T-helper 2 cell treated with Interferon-gamma antibody and Interleukin-4, amounts not matched to agents 5 μg/mL and 100 μg/mL, for 36 hours (primary cell): ENCODE results near the gene INPP5K.

Experiments
- DNase-seq: peaks from one replicate; pipeline ENCODE4 v3.0.0; 2021; ENCODE audit warnings: low spot score
- H3K27ac Mint-ChIP-seq: one replicate; pipeline ENCODE4 v1.8.0; 2021; ENCODE audit warnings: mild to moderate bottlenecking, mixed read lengths
- H3K27me3 Mint-ChIP-seq: one replicate; pipeline ENCODE4 v1.8.0; 2021; ENCODE audit warnings: low read depth, mixed read lengths
- H3K36me3 Mint-ChIP-seq: one replicate; pipeline ENCODE4 v1.8.0; 2021; ENCODE audit warnings: low read depth, mixed read lengths
- H3K4me1 Mint-ChIP-seq: one replicate; pipeline ENCODE4 v1.8.0; 2021; ENCODE audit warnings: low read depth, mixed read lengths
- H3K4me3 Mint-ChIP-seq: one replicate; pipeline ENCODE4 v1.8.0; 2022; ENCODE audit warnings: mild to moderate bottlenecking, moderate library complexity, mixed read lengths
- H3K9me3 Mint-ChIP-seq: one replicate; pipeline ENCODE4 v1.8.0; 2021; ENCODE audit warnings: mixed read lengths

Gene INPP5K

GRCh38 chr17:1478418-1478817 is 38.0 kb downstream of the INPP5K start:
- H3K4me3 Mint-ChIP-seq: no peak overlapping the region
- peaks cover 13% of the 10 kb centered on the region for H3K36me3 Mint-ChIP-seq
- no peak for DNase-seq
- H3K4me1 Mint-ChIP-seq: peaks cover 8% of the 10 kb centered on the region
- no peaks in the 10 kb centered on the region for H3K9me3 Mint-ChIP-seq
- no peaks in the 10 kb centered on the region for H3K27me3 Mint-ChIP-seq
- H3K27ac Mint-ChIP-seq: no peak overlapping the region

GRCh38 chr17:1475321-1475854 is 41.0 kb downstream of the INPP5K start:
- H3K27ac Mint-ChIP-seq: no peak overlapping the region
- H3K9me3 Mint-ChIP-seq: no peaks in the 10 kb centered on the region
- H3K27me3 Mint-ChIP-seq: no peaks in the 10 kb centered on the region
- peaks cover 8% of the 10 kb centered on the region for H3K4me1 Mint-ChIP-seq
- H3K36me3 Mint-ChIP-seq: peaks cover 7% of the 10 kb centered on the region
- no peak for DNase-seq
- no peak overlapping the region for H3K4me3 Mint-ChIP-seq

- no peak overlapping the region for H3K27ac Mint-ChIP-seq
- no peaks in the 10 kb centered on the region for H3K9me3 Mint-ChIP-seq
- H3K4me3 Mint-ChIP-seq: no peak overlapping the region
- peaks cover 8% of the 10 kb centered on the region for H3K4me1 Mint-ChIP-seq
- H3K36me3 Mint-ChIP-seq: peaks cover 10% of the 10 kb centered on the region
- no peaks in the 10 kb centered on the region for H3K27me3 Mint-ChIP-seq
- DNase-seq: no peak
Observed at GRCh38 chr17:1474402-1475189, 41.8 kb downstream of the INPP5K start.

- Mint-ChIP-seq H3K27me3 (no peaks in the 10 kb centered on the region), H3K4me3 (no peak overlapping the region), H3K9me3 (no peaks in the 10 kb centered on the region), H3K27ac (peak overlapping the region; percentile 34), H3K36me3 (peaks cover 18% of the 10 kb centered on the region), H3K4me1 (peaks cover 8% of the 10 kb centered on the region)
- peak; percentile 17 for DNase-seq
Observed at GRCh38 chr17:1473841-1474240, 42.6 kb downstream of the INPP5K start.

GRCh38 chr17:1473170-1473569 is 43.2 kb downstream of the INPP5K start:
- Mint-ChIP-seq H3K9me3 (no peaks in the 10 kb centered on the region), H3K4me3 (no peak overlapping the region), H3K27ac (no peak overlapping the region), H3K36me3 (peaks cover 23% of the 10 kb centered on the region), H3K27me3 (no peaks in the 10 kb centered on the region), H3K4me1 (peaks cover 8% of the 10 kb centered on the region)
- DNase-seq: no peak

- Mint-ChIP-seq H3K4me1 (peaks cover 8% of the 10 kb centered on the region), H3K27me3 (no peaks in the 10 kb centered on the region), H3K4me3 (no peak overlapping the region), H3K9me3 (no peaks in the 10 kb centered on the region), H3K27ac (no peak overlapping the region), H3K36me3 (peaks cover 25% of the 10 kb centered on the region)
- DNase-seq: no peak
Observed at GRCh38 chr17:1471911-1472821, 44.2 kb downstream of the INPP5K start.

- Mint-ChIP-seq H3K27me3 (no peaks in the 10 kb centered on the region), H3K36me3 (peaks cover 27% of the 10 kb centered on the region), H3K4me1 (peaks cover 8% of the 10 kb centered on the region), H3K9me3 (no peaks in the 10 kb centered on the region), H3K27ac (no peak overlapping the region), H3K4me3 (no peak overlapping the region)
- DNase-seq: no peak
Observed at GRCh38 chr17:1471490-1471889, 44.9 kb downstream of the INPP5K start.

- no peak overlapping the region for H3K27ac Mint-ChIP-seq
- peaks cover 27% of the 10 kb centered on the region for H3K36me3 Mint-ChIP-seq
- peaks cover 8% of the 10 kb centered on the region for H3K4me1 Mint-ChIP-seq
- H3K27me3 Mint-ChIP-seq: no peaks in the 10 kb centered on the region
- no peak overlapping the region for H3K4me3 Mint-ChIP-seq
- no peaks in the 10 kb centered on the region for H3K9me3 Mint-ChIP-seq
- DNase-seq: no peak
Observed at GRCh38 chr17:1470755-1471462, 45.5 kb downstream of the INPP5K start.

- Mint-ChIP-seq H3K4me3 (no peak overlapping the region), H3K36me3 (peaks cover 29% of the 10 kb centered on the region), H3K9me3 (no peaks in the 10 kb centered on the region), H3K4me1 (peaks cover 8% of the 10 kb centered on the region), H3K27me3 (no peaks in the 10 kb centered on the region), H3K27ac (no peak overlapping the region)
- no peak for DNase-seq
Observed at GRCh38 chr17:1470071-1470754, 46.2 kb downstream of the INPP5K start.

GRCh38 chr17:1469231-1469852 is 47.1 kb downstream of the INPP5K start:
- Mint-ChIP-seq H3K4me3 (no peak overlapping the region), H3K27ac (no peak overlapping the region), H3K36me3 (peaks cover 31% of the 10 kb centered on the region), H3K27me3 (peaks cover 2% of the 10 kb centered on the region), H3K9me3 (no peaks in the 10 kb centered on the region), H3K4me1 (peaks cover 8% of the 10 kb centered on the region)
- no peak for DNase-seq

GRCh38 chr17:1467898-1468492 is 48.4 kb downstream of the INPP5K start:
- peaks cover 7% of the 10 kb centered on the region for H3K27me3 Mint-ChIP-seq
- peaks cover 31% of the 10 kb centered on the region for H3K36me3 Mint-ChIP-seq
- H3K27ac Mint-ChIP-seq: no peak overlapping the region
- H3K4me1 Mint-ChIP-seq: peaks cover 6% of the 10 kb centered on the region
- no peak for DNase-seq
- no peak overlapping the region for H3K4me3 Mint-ChIP-seq
- no peaks in the 10 kb centered on the region for H3K9me3 Mint-ChIP-seq

- no peak overlapping the region for H3K27ac Mint-ChIP-seq
- peaks cover 12% of the 10 kb centered on the region for H3K4me1 Mint-ChIP-seq
- H3K9me3 Mint-ChIP-seq: no peaks in the 10 kb centered on the region
- H3K36me3 Mint-ChIP-seq: peaks cover 31% of the 10 kb centered on the region
- no peak for DNase-seq
- H3K27me3 Mint-ChIP-seq: peaks cover 12% of the 10 kb centered on the region
- H3K4me3 Mint-ChIP-seq: no peak overlapping the region
Observed at GRCh38 chr17:1467258-1467657, 49.2 kb downstream of the INPP5K start.
